Measurements from ENCODE around the gene SLAIN2.
"Not testable (repeated sequence)": the region's sequence is repeated elsewhere in the genome, so short reads cannot be mapped to it uniquely, and the experiment has no call there.

SLAIN2 gene

GRCh38 chr4:48370260-48371134, 29.2 kb downstream of the SLAIN2 start:
- DNase-seq = no peak

GRCh38 chr4:48372272-48372671, 30.9 kb downstream of the SLAIN2 start:
- DNase-seq = no peak

- no peak for DNase-seq
Measured at GRCh38 chr4:48375651-48376304, 34.4 kb downstream of the SLAIN2 start.

GRCh38 chr4:48379587-48380180, 38.4 kb downstream of the SLAIN2 start:
- no peak for DNase-seq

- DNase-seq = no peak
Measured at GRCh38 chr4:48380583-48381167, 39.3 kb downstream of the SLAIN2 start.

- no peak for DNase-seq
Measured at GRCh38 chr4:48388525-48389154, 47.3 kb downstream of the SLAIN2 start.

- DNase-seq = no peak
Measured at GRCh38 chr4:48396043-48396442, 54.7 kb downstream of the SLAIN2 start.

GRCh38 chr4:48400416-48400815, 59.1 kb downstream of the SLAIN2 start:
- no peak for DNase-seq

- no peak for DNase-seq
Measured at GRCh38 chr4:48403358-48403757, 62.0 kb downstream of the SLAIN2 start.

GRCh38 chr4:48403779-48404178, 62.5 kb downstream of the SLAIN2 start:
- no peak for DNase-seq

- no peak for DNase-seq
Measured at GRCh38 chr4:48405924-48406323, 64.6 kb downstream of the SLAIN2 start.

- DNase-seq = no peak
Measured at GRCh38 chr4:48409203-48409602, 67.9 kb downstream of the SLAIN2 start.

GRCh38 chr4:48410812-48411211, 69.5 kb downstream of the SLAIN2 start:
- no peak for DNase-seq

GRCh38 chr4:48420144-48420543, 78.8 kb downstream of the SLAIN2 start:
- no peak for DNase-seq

- no peak for DNase-seq
Measured at GRCh38 chr4:48421101-48421500, 79.8 kb downstream of the SLAIN2 start.

GRCh38 chr4:48428926-48429325, 87.6 kb downstream of the SLAIN2 start:
- no peak for DNase-seq

GRCh38 chr4:48429709-48430474, 88.6 kb downstream of the SLAIN2 start:
- DNase-seq = no peak

GRCh38 chr4:48431401-48431800, 90.1 kb downstream of the SLAIN2 start:
- DNase-seq = no peak

- no peak for DNase-seq
Measured at GRCh38 chr4:48432017-48432416, 90.7 kb downstream of the SLAIN2 start.

- DNase-seq = no peak
Measured at GRCh38 chr4:48436318-48436717, 95.0 kb downstream of the SLAIN2 start.

- no peak for DNase-seq
Measured at GRCh38 chr4:48439988-48440387, 98.7 kb downstream of the SLAIN2 start.

GRCh38 chr4:48440914-48441313, 99.6 kb downstream of the SLAIN2 start:
- not testable (repeated sequence) for DNase-seq

All from stimulated activated CD4-positive, alpha-beta T cell treated with anti-CD3 and anti-CD28 coated beads, Interleukin-2, amount 100 ng/mL, for 24 hours (primary cell).